Breast epithelium (tissue), 4 donors: ENCODE data around the gene PCSK5. TPM values are rescaled to one million over a fixed set of nuclear protein-coding genes. Genes with fewer than 3 reads are reported as not detected.

Experiments
- DNase-seq, 2 donors: peaks; one replicate each; pipeline ENCODE4 v3.0.0-alpha.2; 2019; ENCODE audit warnings: low spot score in 2 of 2
- H3K27ac ChIP-seq, 2 donors: fragments of 200-600 bp; sonication (generic) in 1 of 2; one replicate each; pipeline ENCODE4 v1.5.1; 2016 to 2019; ENCODE audit warnings: mild to moderate bottlenecking in 1 of 2
- H3K27me3 ChIP-seq, 2 donors: fragments of 200-600 bp; sonication (generic) in 1 of 2; one replicate each; pipeline versions ENCODE4 v1.5.1 to v1.6.0; 2017 to 2019; ENCODE audit warnings: control low read depth in 1 of 2, mild to moderate bottlenecking in 1 of 2
- H3K36me3 ChIP-seq: fragments of 200-600 bp; one replicate; pipeline ENCODE4 v1.5.1; 2019
- H3K4me1 ChIP-seq, 2 donors: fragments of 200-600 bp; sonication (generic); one replicate each; pipeline ENCODE4 v1.5.1; 2016 to 2019; ENCODE audit warnings: control low read depth in 1 of 2
- H3K4me3 ChIP-seq, 3 donors: fragments of 200-600 bp; sonication (generic); 1 replicate in 2 of 3; 2 replicates in 1 of 3; pipeline ENCODE4 v1.5.1; 2016 to 2019; ENCODE audit warnings: mild to moderate bottlenecking in 3 of 3, moderate library complexity in 2 of 3
- H3K9me3 ChIP-seq, 2 donors: fragments of 200-600 bp; sonication (generic) in 1 of 2; one replicate each; pipeline ENCODE4 v1.5.1; 2016 to 2019; ENCODE audit warnings: control low read depth in 1 of 2
- POLR2A ChIP-seq: fragments of 450-650 bp; IDR thresholded peaks from one replicate; pipeline ENCODE4 v1.6.1; 2016; ENCODE audit warnings: antibody characterized with exemption, mild to moderate bottlenecking, moderate library complexity
- POLR2AphosphoS5 ChIP-seq, 3 donors: sonication (generic); formaldehyde crosslinking; IDR thresholded peaks; one replicate each; pipeline ENCODE4 v1.6.1; 2017; ENCODE audit warnings: antibody characterized with exemption in 3 of 3
- intact Hi-C: fragments of 100-400 bp; cut with DNase I; formaldehyde crosslinking; loops from one replicate; pipeline ENCODE4 v1.15.1; 2023; ENCODE audit warnings: low total_unique reads
- total RNA-seq, 3 donors: library from RNA; depleted of rRNA; stranded (reverse); fragments of >200 nt; gene quantifications; one replicate each; pipeline ENCODE4 v1.1.0, GENCODE V29; 2016
- TF ChIP-seq, protein P1 (sequence below), 3 donors: fragments of 450-650 bp; IDR thresholded peaks; one replicate each; pipeline ENCODE4 v1.5.1; 2016 to 2017; ENCODE audit warnings: antibody characterized with exemption in 3 of 3, mild to moderate bottlenecking in 3 of 3, moderate library complexity in 3 of 3

PCSK5 gene
- total RNA-seq, 3 donors from 2014 or later = 12.7 to 21.0 (median 19.0) TPM

DNA sequence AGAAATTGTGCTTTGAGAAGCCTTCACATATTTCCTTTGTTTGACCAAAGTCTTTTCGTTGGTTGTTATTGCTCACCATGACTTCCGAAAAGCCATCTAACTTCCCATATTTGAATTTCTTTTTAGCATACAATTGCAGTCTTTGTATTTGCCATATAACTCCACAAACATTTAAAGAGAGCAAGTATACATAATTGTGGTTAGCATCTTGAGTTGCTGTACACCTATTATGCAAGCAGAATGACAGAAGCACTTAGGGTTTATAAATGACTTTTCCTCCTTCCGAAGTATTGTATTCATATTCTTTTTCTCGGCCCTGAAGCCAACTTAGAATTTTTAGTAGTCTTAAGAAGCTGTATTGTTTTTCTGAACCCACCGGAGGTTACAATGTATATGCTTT is 253.4 kb downstream of the PCSK5 start:
- Histone ChIP-seq H3K4me1 (no peaks in the 10 kb centered on the region), H3K36me3 (no peaks in the 10 kb centered on the region), H3K27ac (no peak overlapping the region), H3K4me3 (no peak overlapping the region), H3K27me3 (no peaks in the 10 kb centered on the region), H3K9me3 (no peaks in the 10 kb centered on the region)
- TF ChIP-seq POLR2AphosphoS5 (IDR thresholded peaks at IDR 0.05) (no peak), POLR2A (no peak)
- TF ChIP-seq, protein P1, sequence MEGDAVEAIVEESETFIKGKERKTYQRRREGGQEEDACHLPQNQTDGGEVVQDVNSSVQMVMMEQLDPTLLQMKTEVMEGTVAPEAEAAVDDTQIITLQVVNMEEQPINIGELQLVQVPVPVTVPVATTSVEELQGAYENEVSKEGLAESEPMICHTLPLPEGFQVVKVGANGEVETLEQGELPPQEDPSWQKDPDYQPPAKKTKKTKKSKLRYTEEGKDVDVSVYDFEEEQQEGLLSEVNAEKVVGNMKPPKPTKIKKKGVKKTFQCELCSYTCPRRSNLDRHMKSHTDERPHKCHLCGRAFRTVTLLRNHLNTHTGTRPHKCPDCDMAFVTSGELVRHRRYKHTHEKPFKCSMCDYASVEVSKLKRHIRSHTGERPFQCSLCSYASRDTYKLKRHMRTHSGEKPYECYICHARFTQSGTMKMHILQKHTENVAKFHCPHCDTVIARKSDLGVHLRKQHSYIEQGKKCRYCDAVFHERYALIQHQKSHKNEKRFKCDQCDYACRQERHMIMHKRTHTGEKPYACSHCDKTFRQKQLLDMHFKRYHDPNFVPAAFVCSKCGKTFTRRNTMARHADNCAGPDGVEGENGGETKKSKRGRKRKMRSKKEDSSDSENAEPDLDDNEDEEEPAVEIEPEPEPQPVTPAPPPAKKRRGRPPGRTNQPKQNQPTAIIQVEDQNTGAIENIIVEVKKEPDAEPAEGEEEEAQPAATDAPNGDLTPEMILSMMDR (IDR thresholded peaks at IDR 0.05) = no peak
- intact Hi-C loops = no loop called here
- no peak for DNase-seq

DNA sequence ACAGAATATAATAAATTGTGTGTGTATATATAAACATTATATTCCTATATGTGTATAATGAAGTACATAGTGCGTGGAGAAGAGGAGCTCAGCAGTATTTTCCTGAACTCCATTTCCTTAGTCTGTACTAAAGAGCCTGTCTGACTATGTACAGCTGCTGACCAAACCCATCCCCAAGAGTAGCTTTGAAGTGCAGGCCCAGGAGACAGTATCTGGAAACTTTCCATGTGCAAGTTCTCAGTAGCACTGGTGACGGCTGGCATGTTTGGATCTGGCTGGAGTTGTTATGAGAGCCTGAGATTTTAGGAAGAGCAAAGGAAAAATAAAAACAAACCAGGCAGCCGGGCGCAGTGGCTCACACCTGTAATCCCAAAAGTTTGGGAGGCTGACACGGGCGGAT is 259.5 kb downstream of the PCSK5 start:
- no peaks in the 10 kb centered on the region for H3K36me3 ChIP-seq
- H3K27ac ChIP-seq = no peak overlapping the region
- TF ChIP-seq, protein P1 (IDR thresholded peaks at IDR 0.05) = no peak
- TF ChIP-seq POLR2AphosphoS5 (IDR thresholded peaks at IDR 0.05) (no peak), POLR2A (no peak)

DNA sequence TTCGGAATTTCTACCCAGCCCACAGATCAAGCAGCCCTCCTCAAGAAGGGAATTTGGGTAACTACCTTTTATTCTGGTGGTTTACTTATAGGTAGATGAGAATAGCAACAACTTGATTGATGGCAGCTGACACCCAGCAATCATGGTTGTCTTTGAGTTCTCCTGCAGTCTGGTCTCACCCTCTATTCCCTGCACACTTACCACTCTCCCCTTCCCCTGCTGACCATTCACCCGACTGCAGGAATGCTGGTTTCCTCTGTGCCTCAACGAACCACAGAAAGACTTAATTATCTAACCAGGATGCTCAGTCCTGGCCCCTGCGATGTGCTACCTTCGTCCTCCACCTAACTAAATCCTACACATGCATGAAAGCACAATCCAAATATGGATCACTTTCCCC is 260.8 kb downstream of the PCSK5 start:
- TF ChIP-seq POLR2AphosphoS5 (IDR thresholded peaks at IDR 0.05) = no peak
- no peak for TF ChIP-seq POLR2A
- TF ChIP-seq, protein P1 (IDR thresholded peaks at IDR 0.05) = no peak
- no peak overlapping the region for H3K4me3 ChIP-seq
- no peaks in the 10 kb centered on the region for H3K9me3 ChIP-seq
- H3K27ac ChIP-seq = no peak overlapping the region
- H3K27me3 ChIP-seq = no peaks in the 10 kb centered on the region
- H3K4me1 ChIP-seq = no peaks in the 10 kb centered on the region
- H3K36me3 ChIP-seq = no peaks in the 10 kb centered on the region
- intact Hi-C loops = loop anchor here (2.0 kb wide), 1 partner anchor 40 kb away; no protein-coding TSS in a partner anchor
- no peak for DNase-seq

More for the DNA sequence above, 259.5 kb downstream of the PCSK5 start:
- Histone ChIP-seq H3K9me3 (no peaks in the 10 kb centered on the region), H3K4me1 (no peaks in the 10 kb centered on the region), H3K27me3 (no peaks in the 10 kb centered on the region), H3K4me3 (no peak overlapping the region)
- intact Hi-C loops = loop anchor here (2.0 kb wide), 1 partner anchor 41 kb away; no protein-coding TSS in a partner anchor
- no peak for DNase-seq

DNA sequence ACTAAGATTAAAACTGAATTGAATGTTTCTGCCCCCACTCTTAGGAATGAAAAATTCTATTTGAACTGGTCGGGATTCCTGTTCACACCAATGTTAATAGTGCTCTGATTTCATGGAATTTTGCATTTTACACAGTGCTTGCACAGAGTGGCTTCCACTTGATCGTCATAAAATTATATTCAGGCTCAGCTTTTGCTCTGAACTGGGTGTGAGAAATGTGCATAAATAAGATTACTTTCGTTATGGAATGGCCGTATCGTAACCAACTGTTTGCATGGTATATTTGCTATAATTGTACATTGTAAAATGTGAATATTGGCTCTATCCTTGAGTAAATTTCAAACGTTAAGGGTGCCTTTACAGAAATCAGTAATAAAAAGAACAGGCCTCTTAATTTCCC is 262.9 kb downstream of the PCSK5 start:
- no peak overlapping the region for H3K4me3 ChIP-seq
- intact Hi-C loops = no loop called here
- no peak for DNase-seq
- H3K27ac ChIP-seq = no peak overlapping the region
- H3K4me1 ChIP-seq = no peaks in the 10 kb centered on the region
- H3K27me3 ChIP-seq = no peaks in the 10 kb centered on the region
- TF ChIP-seq POLR2AphosphoS5 (IDR thresholded peaks at IDR 0.05) = no peak
- no peak for TF ChIP-seq POLR2A
- TF ChIP-seq, protein P1 (IDR thresholded peaks at IDR 0.05) = no peak
- H3K36me3 ChIP-seq = no peaks in the 10 kb centered on the region
- no peaks in the 10 kb centered on the region for H3K9me3 ChIP-seq

DNA sequence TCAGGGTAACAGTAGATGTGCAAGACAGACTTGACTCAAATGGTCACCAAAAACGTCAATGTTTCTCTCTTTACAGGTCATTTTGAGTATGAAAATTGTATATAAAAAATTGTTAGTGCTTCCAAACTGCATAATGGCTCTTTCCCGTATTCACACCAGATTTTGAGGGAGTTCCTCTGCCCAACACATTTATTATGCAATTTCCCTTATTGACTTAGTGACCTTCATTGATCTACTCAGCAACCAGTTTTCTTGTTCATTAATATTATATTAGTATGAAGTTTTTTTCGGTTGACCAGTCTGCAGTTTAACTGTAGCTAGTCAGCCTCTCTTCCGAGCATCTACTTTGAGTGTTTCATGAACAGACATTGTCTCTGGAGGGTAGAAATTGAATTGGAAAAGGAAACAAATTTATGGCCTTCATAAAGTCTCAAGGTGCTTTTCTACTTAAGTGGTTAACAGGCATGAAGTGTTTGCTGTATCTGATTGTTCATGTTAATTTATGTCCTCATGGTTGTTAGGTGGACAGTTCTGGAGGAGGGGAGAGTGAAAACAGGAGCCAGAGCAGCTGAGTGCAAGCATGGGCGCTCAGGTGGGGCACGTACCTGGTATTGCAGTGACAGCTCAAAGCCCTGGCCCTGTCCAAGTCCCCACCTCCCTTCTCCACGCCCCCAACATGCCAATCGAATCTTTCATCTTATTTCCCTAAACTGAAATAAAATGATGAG is 263.6 kb downstream of the PCSK5 start:
- no peak overlapping the region for H3K4me3 ChIP-seq
- TF ChIP-seq, protein P1 (IDR thresholded peaks at IDR 0.05) = no peak
- no peak for TF ChIP-seq POLR2A
- no peak for TF ChIP-seq POLR2AphosphoS5 (IDR thresholded peaks at IDR 0.05)
- H3K9me3 ChIP-seq = no peaks in the 10 kb centered on the region
- DNase-seq = no peak
- H3K4me1 ChIP-seq = no peaks in the 10 kb centered on the region
- H3K36me3 ChIP-seq = no peaks in the 10 kb centered on the region
- H3K27me3 ChIP-seq = no peaks in the 10 kb centered on the region
- H3K27ac ChIP-seq = no peak overlapping the region
- intact Hi-C loops = no loop called here
